ENCODE data around the gene SPESP1.

SPESP1 gene

GRCh38 chr15:68993276-68993675 is 63.0 kb downstream of the SPESP1 start:
- DNase-seq: no peak

DNA sequence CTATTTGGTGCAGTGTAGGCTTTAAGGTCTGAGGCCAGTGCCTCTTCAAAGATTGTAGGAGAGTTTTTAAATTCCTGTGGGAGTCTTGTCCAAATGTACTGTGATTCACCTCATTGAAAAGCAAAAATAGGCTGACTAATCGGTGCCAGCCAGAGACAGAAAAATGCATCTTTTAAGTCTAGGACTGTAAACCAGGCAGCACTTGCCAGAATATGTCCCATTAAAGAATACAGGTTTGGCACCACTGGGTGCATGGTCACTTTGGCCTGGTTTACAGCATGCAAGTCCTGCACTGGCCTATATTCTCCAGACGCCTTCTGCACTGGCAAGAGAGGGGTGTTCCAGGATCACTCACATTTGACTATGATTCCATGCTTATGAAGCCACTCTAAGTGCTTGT is 63.8 kb downstream of the SPESP1 start:
- no peak for DNase-seq

GRCh38 chr15:68994981-68995761 is 64.8 kb downstream of the SPESP1 start:
- DNase-seq: no peak

All from NCI-H2029 treated with DMSO at 0.1 percent for 48 hours (cell line).